ENCODE data around the gene CYS1.
"Not testable (repeated sequence)": the region's sequence is repeated elsewhere in the genome, so short reads cannot be mapped to it uniquely, and the experiment has no call there.

CYS1 gene

DNA sequence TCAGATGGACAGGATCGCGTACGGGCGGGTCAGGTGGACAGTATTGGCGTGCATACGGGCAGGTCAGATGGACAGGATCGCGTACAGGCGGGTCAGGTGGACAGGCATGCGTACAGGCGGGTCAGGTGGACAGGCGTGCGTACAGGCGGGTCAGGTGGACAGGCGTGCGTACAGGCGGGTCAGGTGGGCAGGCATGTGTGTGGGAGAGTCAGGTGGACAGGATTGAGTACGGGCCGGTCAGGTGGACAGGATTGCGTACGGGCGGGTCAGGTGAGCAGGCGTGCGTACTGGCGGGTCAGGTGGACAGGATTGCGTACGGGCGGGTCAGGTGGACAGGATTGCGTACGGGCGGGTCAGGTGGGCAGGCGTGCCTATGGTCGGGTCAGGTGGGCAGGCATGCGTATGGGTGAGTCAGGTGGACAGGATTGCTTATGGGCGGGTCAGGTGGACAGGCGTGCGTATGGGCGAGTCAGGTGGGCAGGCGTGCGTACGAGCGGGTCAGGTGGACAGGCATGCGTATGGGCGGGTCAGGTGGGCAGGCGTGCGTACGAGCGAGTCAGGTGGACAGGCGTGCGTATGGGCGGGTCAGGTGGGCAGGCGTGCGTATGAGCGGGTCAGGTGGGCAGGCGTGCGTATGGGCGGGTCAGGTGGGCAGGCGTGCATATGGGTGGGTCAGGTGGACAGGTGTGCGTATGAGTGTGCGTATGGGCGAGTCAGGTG, 68.4 kb downstream of the CYS1 start:
- not testable (repeated sequence) for ATAC-seq

DNA sequence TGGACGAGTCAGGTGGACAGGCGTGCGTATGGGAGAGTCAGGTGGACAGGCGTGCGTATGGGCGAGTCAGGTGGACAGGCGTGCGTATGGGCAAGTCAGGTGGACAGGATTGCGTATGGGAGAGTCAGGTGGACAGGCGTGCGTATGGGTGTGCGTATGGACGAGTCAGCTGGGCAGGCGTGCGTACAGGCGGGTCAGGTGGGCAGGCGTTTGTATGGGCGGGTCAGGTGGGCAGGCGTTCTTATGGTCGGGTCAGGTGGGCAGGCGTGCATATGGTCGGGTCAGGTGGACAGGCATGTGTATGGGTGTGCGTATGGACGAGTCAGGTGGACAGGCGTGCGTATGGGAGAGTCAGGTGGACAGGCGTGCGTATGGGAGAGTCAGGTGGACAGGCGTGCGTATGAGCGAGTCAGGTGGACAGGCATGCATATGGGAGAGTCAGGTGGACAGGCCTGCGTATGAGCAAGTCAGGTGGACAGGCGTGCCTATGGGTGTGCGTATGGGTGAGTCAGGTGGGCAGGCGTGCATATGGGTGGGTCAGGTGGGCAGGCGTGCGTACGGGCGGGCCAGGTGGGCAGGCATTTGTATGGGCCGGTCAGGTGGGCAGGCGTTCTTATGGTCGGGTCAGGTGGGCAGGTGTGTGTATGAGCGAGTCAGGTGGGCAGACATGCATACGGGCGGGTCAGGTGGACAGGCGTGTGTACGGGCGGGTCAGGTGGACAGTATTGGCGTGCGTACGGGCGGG, 69.2 kb downstream of the CYS1 start:
- not testable (repeated sequence) for ATAC-seq

DNA sequence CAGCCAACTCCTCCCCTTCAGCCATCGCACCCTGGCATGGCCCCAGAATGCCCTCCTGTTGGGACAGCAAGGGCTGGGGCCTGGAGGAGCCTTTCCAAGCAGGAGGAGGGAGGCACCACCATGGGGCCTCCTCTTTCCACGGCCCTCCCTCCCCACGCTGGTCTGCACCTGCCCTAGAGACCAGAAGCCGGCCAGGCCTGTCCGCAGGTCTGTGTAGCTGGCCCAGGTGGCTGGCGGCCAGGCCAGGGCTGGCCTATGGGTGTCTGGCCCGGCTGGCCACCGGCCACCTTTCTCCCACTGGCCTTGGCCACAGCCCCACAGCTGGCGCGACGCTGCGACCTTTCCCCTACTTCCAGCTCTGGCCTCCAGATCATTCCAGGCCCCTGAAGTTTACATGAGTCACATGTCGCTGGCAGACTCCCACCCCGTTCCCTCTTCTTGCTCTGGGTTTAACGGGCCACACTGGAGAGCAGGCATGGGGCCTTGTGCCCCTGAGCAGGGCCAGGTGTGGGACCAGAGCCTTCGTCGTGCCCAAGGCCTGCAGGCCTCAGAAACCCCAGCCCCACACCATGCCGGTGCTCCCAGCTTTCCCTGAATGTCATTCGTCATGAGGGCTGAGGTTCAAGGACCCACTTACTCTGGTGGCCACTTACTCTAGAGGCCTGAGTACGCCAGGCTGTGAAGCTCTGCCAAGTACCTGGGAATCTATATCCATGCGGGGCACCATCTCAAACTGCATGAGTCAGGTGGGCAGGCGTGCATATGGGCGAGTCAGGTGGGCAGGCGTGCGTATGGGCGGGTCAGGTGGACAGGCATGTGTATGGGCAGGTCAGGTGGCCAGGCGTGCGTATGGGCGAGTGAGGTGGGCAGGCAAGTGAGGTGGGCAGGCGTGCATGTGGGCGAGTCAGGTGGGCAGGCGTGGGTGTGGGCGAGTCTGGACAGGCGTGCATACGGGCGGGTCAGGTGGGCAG, 70.1 kb downstream of the CYS1 start:
- no peak for ATAC-seq

DNA sequence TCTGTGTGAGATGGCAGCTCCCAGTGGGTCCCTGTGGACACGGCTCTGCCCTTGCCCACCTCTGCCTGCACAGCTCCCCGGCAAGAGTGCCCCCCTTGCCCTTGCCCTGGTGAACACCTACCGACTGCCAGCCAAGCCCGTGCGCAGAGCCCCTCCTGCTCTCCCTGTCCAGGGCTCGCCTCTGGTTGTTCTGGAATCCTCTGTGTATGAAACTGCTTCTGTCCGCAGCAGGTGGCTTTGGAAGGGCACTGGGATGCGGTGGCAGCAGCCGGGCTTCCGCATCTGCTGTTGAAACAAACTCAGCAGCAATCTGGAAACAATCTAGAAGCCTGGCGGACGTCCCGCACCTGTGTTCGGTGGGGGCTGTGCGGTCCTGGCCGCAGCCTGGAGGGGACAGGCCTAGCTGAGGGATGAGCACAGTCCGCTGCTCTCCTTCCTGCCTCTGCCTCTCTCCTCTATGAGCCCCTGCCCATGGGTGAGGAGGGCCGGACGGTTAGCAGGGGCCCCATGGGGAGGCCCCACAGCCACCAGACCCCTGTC, 70.9 kb downstream of the CYS1 start:
- no peak for ATAC-seq

DNA sequence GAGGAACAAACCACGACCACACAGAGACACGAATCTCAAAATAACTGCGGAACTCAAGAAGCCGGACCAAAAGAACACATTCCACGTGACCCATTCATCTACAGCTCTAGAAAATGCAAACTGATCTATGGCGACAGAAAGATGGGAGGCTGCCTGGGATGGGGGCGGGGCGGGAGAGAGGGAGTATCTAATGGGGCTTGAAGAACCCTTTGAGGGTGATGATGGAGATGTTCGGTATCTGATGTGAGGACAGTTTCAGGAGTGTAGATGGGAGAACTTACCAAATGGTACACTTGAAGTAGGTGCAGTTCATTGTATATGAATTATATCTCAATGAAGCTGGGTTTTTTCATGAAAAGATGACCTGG, 71.4 kb downstream of the CYS1 start:
- ATAC-seq = no peak

DNA sequence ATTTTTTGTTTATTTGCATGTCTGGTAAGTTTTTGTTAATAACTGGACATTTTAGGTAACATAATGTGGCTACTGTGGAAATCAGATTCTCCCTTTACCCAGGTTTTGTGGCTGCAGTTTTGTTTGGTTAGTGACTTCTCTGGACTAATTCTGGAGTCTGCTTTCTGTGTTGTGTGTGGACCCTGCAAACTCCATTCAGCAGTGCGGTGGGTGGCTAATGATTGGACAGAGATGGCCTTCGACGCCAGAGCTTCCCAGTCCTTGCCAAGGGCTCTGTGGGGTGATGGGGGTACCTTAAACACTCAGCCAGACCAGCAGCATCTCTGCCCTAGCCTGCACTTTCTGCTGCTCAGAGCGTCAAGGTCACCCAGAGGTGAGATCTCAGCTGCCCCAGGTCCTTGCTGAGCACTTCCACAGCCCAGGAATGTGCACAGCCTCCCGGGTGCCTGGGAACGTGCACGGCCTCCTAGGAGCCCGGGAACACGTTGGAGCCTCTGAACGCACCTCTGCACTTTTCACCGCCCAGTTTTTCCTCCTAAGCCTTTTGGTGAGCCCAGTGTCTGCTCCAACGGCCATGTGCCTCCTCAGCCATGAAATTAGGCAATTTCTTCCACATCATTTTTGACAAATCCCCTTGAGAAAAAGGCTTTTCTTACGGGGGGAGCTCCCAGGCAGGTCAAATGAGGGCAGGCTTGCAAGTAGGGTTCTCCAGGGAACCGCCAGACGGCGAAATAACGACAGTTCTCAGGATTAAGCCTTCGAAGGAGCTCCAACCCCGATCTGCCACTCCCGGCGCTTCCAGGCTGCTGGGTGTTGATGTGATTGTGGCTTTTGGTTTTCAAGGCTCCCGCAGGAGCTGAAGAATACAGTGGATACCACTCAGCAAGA, 72.0 kb downstream of the CYS1 start:
- no peak for ATAC-seq

DNA sequence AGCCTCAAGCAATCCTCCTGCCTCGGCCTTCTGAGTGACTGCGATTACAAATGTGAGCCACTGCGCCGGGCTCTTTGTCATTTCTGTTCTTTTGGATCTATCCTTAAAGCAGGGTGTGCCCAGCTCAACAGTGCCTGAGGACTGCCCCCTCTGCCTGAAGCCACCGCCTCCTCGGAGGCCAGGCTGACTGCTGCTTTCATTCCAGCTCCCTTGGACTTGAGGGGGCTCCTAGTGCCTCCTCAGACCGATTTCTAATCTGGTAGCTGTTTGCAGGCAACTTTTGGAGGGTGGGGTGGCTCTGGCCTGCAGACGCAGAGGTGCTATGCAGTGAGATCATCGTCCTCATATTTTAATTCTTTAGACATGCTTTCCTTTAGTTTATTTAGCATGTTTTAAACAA, 72.8 kb downstream of the CYS1 start:
- no peak for ATAC-seq

All from activated CD4-positive, CD25-positive, alpha-beta regulatory T cell treated with anti-CD3 and anti-CD28 coated beads, Interleukin-2, amount 50 U/mL, for 24 hours (primary cell).